GM10266 (cell line): ENCODE results near the gene DHDH.

Experiments
- DNase-seq: peaks from one replicate; pipeline ENCODE4 v3.0.0; 2012; ENCODE audit errors: extremely low spot score
- CTCF ChIP-seq: IDR thresholded peaks from 2 replicates; pipeline ENCODE4 v1.5.1; 2012; ENCODE audit warnings: mild to moderate bottlenecking, low read depth; ENCODE audit not compliant: control insufficient read depth, insufficient read depth; ENCODE audit errors: missing control alignments

The DHDH gene

GRCh38 chr19:48962029-48962848 lies 28.7 kb downstream of the DHDH start:
- peak; percentile 85 for DNase-seq
- no peak for TF ChIP-seq CTCF

DNA sequence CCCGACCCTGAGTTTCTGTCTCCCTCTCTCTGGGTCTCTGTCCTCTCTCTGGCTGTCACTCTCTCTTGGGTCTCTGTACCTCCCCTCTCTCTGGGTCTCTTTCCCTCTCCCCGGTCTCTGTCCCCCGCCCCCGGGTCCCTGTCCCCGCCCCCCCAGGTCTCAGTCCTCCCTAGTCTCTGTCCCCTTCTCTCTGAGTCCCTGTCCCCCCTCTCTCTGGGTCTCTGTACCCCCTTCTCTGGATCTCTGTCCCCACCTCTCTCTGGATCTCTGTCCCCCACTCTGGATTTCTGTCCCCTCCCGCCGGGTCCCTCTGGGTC lies 29.3 kb downstream of the DHDH start:
- DNase-seq, result no peak
- TF ChIP-seq CTCF, result no peak

- DNase-seq, result peak; percentile 87
- TF ChIP-seq CTCF, result no peak
These were observed 30.1 kb downstream of the DHDH start for GRCh38 chr19:48963371-48964204.

DNA sequence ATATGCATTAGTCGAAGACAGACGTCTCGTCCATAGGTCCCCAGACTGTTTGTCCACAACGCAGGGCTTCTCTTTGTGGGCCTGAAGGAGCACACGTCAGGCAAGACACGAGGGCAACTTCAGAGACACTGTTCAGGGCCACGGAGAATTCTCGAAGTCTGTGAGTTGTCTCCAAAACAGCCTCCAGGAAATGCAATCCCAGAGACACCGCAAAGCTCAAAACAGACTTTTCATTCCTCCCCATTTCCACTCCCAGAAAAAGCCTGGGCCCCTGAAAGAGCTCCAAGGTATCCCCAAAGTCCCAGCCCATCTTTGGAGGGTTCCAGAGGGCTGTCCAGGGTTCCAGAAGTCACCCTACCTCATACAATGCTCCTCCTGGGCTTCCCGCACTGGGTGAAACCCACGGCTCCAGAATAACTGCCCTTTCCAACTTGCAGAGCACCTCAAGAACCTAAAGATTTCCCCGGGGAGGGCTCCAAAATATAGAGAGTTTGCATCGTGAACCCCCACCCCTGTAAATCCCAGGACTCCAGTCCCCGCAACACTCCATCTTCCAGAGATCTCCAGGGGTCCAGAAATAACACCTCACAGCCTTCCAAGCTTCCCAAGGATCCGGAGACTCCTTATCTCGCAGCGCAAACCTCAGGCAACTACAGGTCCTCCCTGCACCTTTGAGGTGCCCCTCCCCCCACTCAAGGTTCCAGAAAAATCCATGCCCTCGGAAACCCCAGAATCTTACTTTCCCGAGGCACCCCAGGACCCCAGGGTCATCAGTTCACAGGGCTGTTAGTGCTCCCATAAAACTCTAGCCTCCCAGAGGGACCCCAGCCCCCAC lies 30.9 kb downstream of the DHDH start:
- DNase-seq, result no peak
- no peak for TF ChIP-seq CTCF

GRCh38 chr19:48965040-48965805 lies 31.7 kb downstream of the DHDH start, which contains the start of gene FTL:
Gene FTL (plus strand): TSS chr19:48965309. CDS start chr19:48965508, 199 bp downstream.
- DNase-seq, result peak; percentile 97
- TF ChIP-seq CTCF, result no peak

GRCh38 chr19:48965806-48966540 lies 32.5 kb downstream of the DHDH start:
- TF ChIP-seq CTCF, result no peak
- DNase-seq, result peak; percentile 82
